A549 treated with CORT108297 at 1 μM for 4 hours (cell line): ENCODE results near the gene LRP8. TPM values are rescaled to one million over a fixed set of nuclear protein-coding genes. Genes with fewer than 3 reads are reported as not detected.

Source experiments
- total RNA-seq: library from RNA; stranded (reverse); fragments of 200-300 nt; extraction: Qiagen RNA extraction; gene quantifications from 5 replicates; pipeline ENCODE4 v1.2.3, GENCODE V29; 2022

LRP8 gene
- 33.0 to 49.8 TPM (median 42.3 TPM) in 5 replicates for total RNA-seq

DNA sequence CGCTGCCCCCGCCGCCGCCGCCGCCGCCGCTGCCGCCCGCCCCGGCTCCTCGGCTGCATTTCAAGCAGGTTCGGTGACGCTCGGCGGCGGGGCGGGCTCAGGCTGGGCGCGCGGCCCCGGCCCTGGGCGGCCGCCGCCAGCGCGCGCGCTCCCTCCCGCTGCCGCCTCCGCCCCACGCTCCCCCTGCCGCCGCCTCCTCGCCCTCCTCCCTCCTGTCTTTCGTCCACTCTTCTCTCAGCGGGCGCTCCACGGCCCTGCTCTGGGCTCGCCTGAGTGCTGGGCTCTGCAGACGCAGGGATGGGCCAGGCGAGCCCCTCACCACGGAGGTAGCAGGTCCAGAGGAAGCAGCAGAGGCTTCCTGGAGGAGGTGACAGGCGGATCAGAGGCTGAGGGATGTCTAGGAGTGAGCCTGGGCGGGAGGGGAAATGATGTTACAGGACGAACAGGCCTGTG lies at the start of gene LRP8:
LRP8 (minus strand) TSS at position 62 of the 453 bp plus-strand sequence. CDS start 158 bp downstream, outside the sequence.

DNA sequence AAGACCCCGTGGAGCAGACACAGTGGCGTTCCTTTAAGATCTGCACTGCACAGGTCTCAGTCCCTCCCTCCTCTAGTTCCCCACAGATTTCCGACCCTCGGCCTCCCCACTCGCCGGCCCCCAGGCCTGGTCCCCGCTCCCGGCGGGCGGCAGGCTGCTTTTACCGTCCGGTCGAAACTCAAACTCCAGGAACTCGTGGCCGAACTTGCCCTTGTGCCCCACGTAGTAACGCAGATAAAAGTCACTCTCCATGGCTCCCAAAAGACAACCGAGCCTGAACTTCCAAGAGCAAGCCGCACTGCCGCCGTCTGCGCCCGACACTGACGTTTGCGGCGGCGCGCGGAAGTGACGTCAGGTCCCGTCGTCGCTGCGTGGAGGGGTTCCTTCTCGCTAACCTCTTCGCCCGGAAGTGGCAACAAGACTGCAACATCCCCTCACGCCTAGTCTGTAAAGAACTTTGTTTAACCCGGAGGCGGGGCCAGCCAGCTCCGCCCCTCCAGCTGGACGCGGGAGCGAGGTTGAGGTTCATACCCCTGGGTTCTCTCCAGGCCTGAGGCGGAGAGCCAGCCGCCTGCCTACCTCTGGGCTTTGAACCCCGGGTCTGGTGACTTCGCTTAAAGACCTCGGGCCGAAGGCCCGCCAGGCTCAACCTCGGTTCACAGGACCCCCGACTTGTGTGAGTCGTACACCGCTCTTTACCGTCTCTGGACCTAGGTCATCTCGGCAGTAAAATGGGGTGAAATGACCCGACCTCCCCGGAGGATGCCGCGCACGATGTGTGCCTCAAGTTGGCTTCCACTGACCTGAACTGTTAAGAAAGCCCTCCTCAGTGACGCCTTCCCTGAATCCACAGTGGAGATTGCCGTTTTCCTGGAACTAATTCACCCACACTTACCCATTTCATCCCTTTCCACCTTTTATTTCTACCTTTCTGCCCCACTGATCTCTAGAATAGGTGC lies 89.4 kb downstream of the LRP8 start, which contains the start of gene MAGOH:
MAGOH (minus strand) TSS at position 322 of the 959 bp plus-strand sequence; CDS start at position 252, 70 bp downstream.

DNA sequence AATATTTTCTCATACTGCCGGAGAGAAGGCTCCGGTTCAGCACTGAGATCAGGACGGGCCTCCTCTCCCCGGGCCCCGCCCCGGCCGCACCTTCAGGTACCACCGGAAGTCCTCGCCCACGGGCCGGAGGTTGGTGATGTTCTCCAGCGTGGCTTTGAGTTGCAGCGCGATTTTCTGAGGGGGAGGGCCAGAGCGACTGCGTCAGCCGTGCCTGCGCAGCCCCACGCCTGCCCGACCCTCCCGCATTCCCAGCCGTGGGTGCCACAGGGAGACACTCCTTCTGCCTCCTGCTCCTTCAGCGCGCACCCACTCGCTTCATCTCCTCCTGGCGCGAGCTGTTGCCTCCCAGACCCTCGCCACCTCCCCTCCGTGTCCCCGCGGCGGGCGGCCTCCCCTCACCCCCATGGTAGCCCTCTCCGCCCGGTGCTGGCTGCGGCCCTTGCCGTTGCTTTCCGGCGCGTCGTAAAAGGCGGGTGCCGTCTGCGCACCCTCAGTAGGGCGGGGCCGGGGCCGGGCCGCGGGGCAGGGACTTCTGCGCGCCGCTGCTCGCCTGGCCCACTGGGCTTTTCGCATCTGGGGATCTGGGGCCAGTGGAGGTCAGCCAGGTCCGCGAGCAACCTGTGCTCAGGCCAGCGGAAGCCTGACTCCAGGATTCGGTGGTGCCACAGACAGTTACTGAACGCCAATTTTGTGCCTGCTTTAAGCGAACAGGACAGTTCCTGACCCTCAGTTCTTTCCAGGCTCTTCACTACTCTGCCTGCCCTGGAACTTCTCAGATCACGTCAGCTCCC lies 107.5 kb downstream of the LRP8 start, which contains the start of gene CZIB:
CZIB (minus strand) TSS at position 464 of the 791 bp plus-strand sequence; CDS start at position 405, 59 bp downstream.

DNA sequence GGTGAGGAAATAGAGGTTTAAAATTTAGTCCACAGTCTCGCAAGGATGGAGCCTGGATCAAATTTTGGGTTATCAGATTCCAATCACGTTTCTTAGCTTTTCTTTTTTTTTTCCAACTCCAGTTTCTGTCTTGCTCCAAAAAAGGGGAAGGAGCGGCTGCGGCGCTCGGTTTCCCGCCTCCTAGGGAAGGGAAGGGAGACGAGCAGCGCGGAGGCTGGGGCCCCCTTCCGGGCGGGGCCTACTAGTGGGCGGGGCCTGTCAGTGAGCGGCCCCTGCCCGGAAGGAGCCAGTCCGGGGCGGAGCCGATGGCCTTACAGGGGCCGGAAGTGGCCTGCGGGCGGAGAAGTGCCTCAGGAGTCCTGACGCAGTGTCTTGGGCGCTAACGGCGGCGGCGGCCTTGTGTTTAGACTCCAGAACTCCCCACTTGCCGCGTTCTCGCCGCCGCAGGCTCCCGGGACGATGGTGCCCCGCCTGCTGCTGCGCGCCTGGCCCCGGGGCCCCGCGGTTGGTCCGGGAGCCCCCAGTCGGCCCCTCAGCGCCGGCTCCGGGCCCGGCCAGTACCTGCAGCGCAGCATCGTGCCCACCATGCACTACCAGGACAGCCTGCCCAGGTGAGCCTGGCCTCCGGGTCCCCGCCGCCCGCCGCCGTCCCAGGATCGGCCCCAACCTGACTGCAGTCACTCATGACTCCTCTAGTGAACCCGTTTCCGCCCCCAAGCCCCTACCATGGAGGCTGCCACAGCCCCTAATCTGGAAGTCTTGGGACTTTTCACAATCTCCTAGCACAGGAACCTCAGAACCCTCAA lies 131.2 kb downstream of the LRP8 start, which contains the start of gene CPT2:
CPT2 (plus strand) TSS at position 340 of the 806 bp plus-strand sequence; CDS start at position 460, 120 bp downstream.

Other genes with a start within 250 kb of the LRP8 start
- 0.05 TPM in 1 of 5 replicates, not detected in the others for gene SLC1A7, start 185.4 kb downstream of the LRP8 start, total RNA-seq
- 8.1 to 9.5 TPM (median 8.6 TPM) in 5 replicates for gene CPT2, start 131.2 kb downstream of the LRP8 start, total RNA-seq
- 28.8 to 31.9 TPM (median 31.2 TPM) in 5 replicates for gene CZIB, start 107.4 kb downstream of the LRP8 start, total RNA-seq
- 61.7 to 95.4 TPM (median 68.0 TPM) in 5 replicates for gene MAGOH, start 89.6 kb downstream of the LRP8 start, total RNA-seq
- not detected in 5 replicates for gene DMRTB1, start 131.3 kb upstream of the LRP8 start, total RNA-seq